DND-41 (cell line): ENCODE data around the gene ELAVL2.

Experiments used
- CTCF ChIP-seq: IDR thresholded peaks from 2 replicates; pipeline ENCODE4 v1.5.1; 2012; ENCODE audit warnings: borderline replicate concordance, low read length, moderate library complexity, mild to moderate bottlenecking; ENCODE audit not compliant: poor library complexity, severe bottlenecking; ENCODE audit errors: extremely low read depth
- EZH2 ChIP-seq: IDR thresholded peaks from 3 replicates; pipeline ENCODE4 v1.6.1; 2012; ENCODE audit warnings: borderline replicate concordance, low read depth, mild to moderate bottlenecking, moderate library complexity, low read length, inconsistent platforms; ENCODE audit not compliant: severe bottlenecking

DNA sequence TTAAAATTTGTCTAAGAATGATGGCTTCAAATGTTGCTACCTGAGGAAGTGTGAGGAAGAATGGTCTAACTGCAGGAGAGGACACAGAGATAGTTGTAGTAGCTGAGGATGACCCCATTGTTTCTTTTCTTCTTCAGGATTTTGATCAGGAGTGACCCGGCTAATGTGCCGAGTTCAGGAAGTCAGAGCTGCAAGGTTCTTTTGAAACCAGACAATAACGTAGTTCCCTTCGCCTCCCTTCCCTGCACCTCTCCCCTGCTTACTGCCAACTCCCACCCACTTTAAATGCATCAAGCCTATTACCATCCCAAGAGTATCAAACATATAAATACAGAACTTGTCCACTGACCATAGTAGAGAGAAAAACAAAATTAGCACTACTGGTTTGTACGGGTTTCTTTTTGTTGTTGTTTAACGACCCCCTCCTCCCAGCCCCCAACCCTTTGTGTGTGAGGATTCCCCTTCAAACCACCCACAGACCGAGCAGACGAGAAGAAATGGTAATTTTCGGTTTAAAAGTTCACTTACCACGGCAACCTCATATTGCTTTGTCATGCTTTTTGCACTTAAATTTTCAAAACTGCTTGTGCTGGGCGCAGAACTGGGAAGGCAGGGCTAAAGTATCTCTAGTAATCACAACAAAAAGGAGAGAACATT is 23.5 kb upstream of the ELAVL2 start:
- no peak for TF ChIP-seq CTCF
- no peak for TF ChIP-seq EZH2
